HL-60 (cell line): ENCODE data around the gene ITGB1BP2.

Experiments used
- DNase-seq, 2 experiments: peaks; one replicate each; pipeline ENCODE4 v3.0.0-alpha.2; 2010 to 2020; ENCODE audit warnings: low read depth in 1 of 2, low spot score in 1 of 2
- H3K27ac ChIP-seq: fragments of 250-450 bp; sonication (Bioruptor Pico); replicated peaks from 2 replicates; pipeline ENCODE4 v1.5.1; 2020; ENCODE audit warnings: mild to moderate bottlenecking, moderate library complexity
- H3K27me3 ChIP-seq: fragments of 250-450 bp; sonication (Bioruptor Pico); 2 replicates; pipeline ENCODE4 v1.5.1; 2021; ENCODE audit warnings: mild to moderate bottlenecking, moderate library complexity; ENCODE audit not compliant: insufficient read depth, poor library complexity, severe bottlenecking
- H3K4me3 ChIP-seq: replicated peaks from 2 replicates; pipeline ENCODE4 v1.5.1; 2011; ENCODE audit warnings: mild to moderate bottlenecking, control low read depth, low read length; ENCODE audit not compliant: insufficient read depth
- CTCF ChIP-seq: IDR thresholded peaks from one replicate; pipeline ENCODE4 v1.5.1; 2011; ENCODE audit warnings: low read length, control low read depth, inconsistent platforms; ENCODE audit not compliant: insufficient read depth
- GABPA ChIP-seq: IDR thresholded peaks from 2 replicates; pipeline ENCODE4 v1.6.1; 2012; ENCODE audit warnings: low read depth
- POLR2AphosphoS5 ChIP-seq: IDR thresholded peaks from 2 replicates; pipeline ENCODE4 v1.6.1; 2012; ENCODE audit warnings: low read depth
- REST ChIP-seq: IDR thresholded peaks from 2 replicates; pipeline ENCODE4 v1.6.1; 2012; ENCODE audit warnings: low read depth; ENCODE audit not compliant: insufficient replicate concordance
- SPI1 ChIP-seq: IDR thresholded peaks from 2 replicates; pipeline ENCODE4 v1.6.1; 2012; ENCODE audit warnings: low read depth, mild to moderate bottlenecking, borderline replicate concordance

ITGB1BP2 gene

GRCh38 chrX:71285929-71286328 is 15.6 kb upstream of the ITGB1BP2 start:
- TF ChIP-seq POLR2AphosphoS5 (no peak), GABPA (no peak), REST (no peak), SPI1 (no peak), CTCF (no peak)

GRCh38 chrX:71291381-71291780 is 10.2 kb upstream of the ITGB1BP2 start:
- no peak overlapping the region for H3K27ac ChIP-seq
- H3K4me3 ChIP-seq: no peak overlapping the region
- H3K27me3 ChIP-seq: no peaks in the 10 kb centered on the region
- DNase-seq: no peak
- TF ChIP-seq POLR2AphosphoS5: no peak
- TF ChIP-seq GABPA: no peak

More at GRCh38 chrX:71285929-71286328, 15.6 kb upstream of the ITGB1BP2 start:
- H3K27ac ChIP-seq: no peak overlapping the region; the same call in 1 of the 2 replicates
- peak overlapping the region; percentile 54 for H3K4me3 ChIP-seq
- no peaks in the 10 kb centered on the region for H3K27me3 ChIP-seq
- no peak for DNase-seq

- H3K27ac ChIP-seq: no peak overlapping the region
- TF ChIP-seq CTCF (no peak), REST (no peak), SPI1 (no peak), GABPA (no peak), POLR2AphosphoS5 (no peak)
- H3K27me3 ChIP-seq: no peaks in the 10 kb centered on the region
- no peak for DNase-seq
- H3K4me3 ChIP-seq: no peak overlapping the region
These were observed 8.7 kb upstream of the ITGB1BP2 start for GRCh38 chrX:71292669-71293365.

- no peak for TF ChIP-seq POLR2AphosphoS5
- no peak for TF ChIP-seq SPI1
- TF ChIP-seq REST: no peak
- TF ChIP-seq GABPA: no peak
- no peak for TF ChIP-seq CTCF
- no peaks in the 10 kb centered on the region for H3K27me3 ChIP-seq
These were observed 4.7 kb upstream of the ITGB1BP2 start for GRCh38 chrX:71296806-71297205.

More at GRCh38 chrX:71296806-71297205, 4.7 kb upstream of the ITGB1BP2 start:
- no peak for DNase-seq
- H3K4me3 ChIP-seq: no peak overlapping the region
- no peak overlapping the region for H3K27ac ChIP-seq
